ENCODE results near the gene SPNS2. TPM values are rescaled to one million over a fixed set of nuclear protein-coding genes. Genes with fewer than 3 reads are reported as not detected.

Gene SPNS2
- total RNA-seq, 1 donor from 2014 or later, result 0.34 TPM

DNA sequence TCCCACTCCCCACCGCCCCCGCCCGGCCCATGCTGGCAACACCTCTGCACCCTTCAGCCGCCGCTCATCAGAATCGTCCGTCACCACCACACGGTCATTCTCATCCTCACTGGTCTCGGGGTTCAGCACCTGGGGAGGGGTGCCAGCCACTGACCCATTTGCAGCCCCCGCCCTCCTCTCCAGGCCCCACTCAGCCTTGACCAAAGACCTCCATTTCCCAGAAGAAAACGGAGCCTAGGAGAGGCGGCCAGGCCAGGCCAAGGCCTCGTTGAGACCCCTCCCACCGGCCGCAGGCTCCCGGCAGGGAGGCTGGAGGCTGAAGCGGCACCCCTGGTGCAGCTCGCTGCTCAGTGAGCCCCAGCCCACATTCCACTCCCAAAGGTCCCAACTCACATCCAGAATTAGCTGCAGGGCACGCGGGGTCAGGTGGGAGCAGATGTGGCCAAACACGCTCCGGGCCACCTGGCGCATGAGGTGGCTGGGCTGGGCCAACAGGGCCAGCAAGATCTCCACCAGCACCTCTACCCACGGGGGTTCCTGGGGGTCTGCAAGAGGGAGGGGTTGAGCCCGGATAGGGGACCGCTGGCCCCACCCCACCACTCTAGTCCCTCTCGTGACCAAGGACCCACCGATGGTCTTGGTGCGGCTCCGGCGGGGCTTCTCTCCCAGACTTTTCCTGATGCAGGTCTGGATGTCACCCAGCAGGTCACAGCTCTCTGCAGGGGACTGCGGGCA, 46.7 kb downstream of the SPNS2 start:
- H3K4me2 ChIP-seq, result no peak overlapping the region
- DNase-seq (ENCODE audit: low spot score), result no peak
- Mint-ChIP-seq H3K9me3 (no peaks in the 10 kb centered on the region), H3K36me3 (no peaks in the 10 kb centered on the region), H3K4me3 (no peak overlapping the region), H3K27ac (no peak overlapping the region), H3K4me1 (no peaks in the 10 kb centered on the region), H3K27me3 (ENCODE audit: insufficient read depth, low read depth) (peaks cover 2% of the 10 kb centered on the region)
- no peaks in the 10 kb centered on the region for H3K79me2 ChIP-seq (ENCODE audit: low read depth)
- H3K4me1 ChIP-seq, result no peaks in the 10 kb centered on the region
- no peaks in the 10 kb centered on the region for H3F3A ChIP-seq (ENCODE audit: low read depth)
- no peak overlapping the region for H3K9ac ChIP-seq
- no peak overlapping the region for H3K27ac ChIP-seq
- H3K4me3 ChIP-seq, result no peak overlapping the region
- no peaks in the 10 kb centered on the region for H3K36me3 ChIP-seq
- H3K9me3 ChIP-seq (ENCODE audit: low read depth), result no peaks in the 10 kb centered on the region
- no peak for TF ChIP-seq EZH2phosphoT487 (IDR thresholded peaks at IDR 0.05)
- no peak for TF ChIP-seq EZH2 (IDR thresholded peaks at IDR 0.05)
- TF ChIP-seq, protein P1, sequence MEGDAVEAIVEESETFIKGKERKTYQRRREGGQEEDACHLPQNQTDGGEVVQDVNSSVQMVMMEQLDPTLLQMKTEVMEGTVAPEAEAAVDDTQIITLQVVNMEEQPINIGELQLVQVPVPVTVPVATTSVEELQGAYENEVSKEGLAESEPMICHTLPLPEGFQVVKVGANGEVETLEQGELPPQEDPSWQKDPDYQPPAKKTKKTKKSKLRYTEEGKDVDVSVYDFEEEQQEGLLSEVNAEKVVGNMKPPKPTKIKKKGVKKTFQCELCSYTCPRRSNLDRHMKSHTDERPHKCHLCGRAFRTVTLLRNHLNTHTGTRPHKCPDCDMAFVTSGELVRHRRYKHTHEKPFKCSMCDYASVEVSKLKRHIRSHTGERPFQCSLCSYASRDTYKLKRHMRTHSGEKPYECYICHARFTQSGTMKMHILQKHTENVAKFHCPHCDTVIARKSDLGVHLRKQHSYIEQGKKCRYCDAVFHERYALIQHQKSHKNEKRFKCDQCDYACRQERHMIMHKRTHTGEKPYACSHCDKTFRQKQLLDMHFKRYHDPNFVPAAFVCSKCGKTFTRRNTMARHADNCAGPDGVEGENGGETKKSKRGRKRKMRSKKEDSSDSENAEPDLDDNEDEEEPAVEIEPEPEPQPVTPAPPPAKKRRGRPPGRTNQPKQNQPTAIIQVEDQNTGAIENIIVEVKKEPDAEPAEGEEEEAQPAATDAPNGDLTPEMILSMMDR (IDR thresholded peaks at IDR 0.05), result no peak
- no peak overlapping the region for H2AFZ ChIP-seq (replicated peaks)
- H3K27me3 ChIP-seq, result no peaks in the 10 kb centered on the region
- no peaks in the 10 kb centered on the region for H4K20me1 ChIP-seq (ENCODE audit: low read depth)

DNA sequence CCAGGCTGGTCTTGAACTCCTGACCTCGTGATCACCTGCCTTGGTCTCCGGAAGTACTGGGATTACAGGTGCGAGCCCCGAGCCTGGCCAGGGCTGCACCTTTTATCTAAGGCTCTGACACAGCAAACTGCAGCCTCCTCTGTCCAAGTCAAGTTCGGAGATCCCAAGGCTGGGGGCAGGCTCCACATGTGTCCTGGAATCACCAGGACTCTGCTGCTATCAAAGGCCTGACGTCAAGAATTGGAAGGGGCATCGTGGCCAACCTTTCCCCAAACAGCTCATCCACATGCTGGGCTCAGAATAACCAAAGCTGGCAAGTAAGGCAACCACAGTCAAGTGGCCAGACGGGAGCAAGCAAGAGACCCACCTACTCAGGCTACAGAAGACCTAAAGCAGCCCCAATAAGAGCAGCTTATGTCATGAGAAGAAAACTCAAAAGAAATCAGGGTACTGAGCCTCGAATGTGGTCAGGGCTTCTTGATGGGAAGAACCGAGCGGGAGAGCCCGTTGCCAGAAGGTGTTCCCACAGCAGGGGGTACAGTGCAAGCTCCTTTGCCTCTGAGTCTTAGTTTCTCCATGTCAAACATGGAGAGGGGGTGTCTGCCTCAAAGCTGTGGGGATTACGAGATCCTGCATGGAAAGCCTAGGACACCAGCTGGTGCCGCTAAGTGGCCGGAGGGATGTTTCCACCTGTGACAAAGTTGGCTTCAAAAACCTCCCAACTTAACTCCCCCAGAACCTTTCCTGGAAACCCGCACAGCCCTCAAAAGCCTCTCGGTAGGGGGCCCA, 48.6 kb downstream of the SPNS2 start:
- Histone ChIP-seq H3K27me3 (no peaks in the 10 kb centered on the region), H3K9me3 (ENCODE audit: low read depth) (no peaks in the 10 kb centered on the region), H3K4me3 (no peak overlapping the region), H3K4me1 (no peaks in the 10 kb centered on the region), H4K20me1 (ENCODE audit: low read depth) (no peaks in the 10 kb centered on the region), H3K36me3 (no peaks in the 10 kb centered on the region), H3K4me2 (no peak overlapping the region), H3F3A (ENCODE audit: low read depth) (no peaks in the 10 kb centered on the region), H3K27ac (no peak overlapping the region), H3K79me2 (ENCODE audit: low read depth) (no peaks in the 10 kb centered on the region), H2AFZ (replicated peaks) (no peak overlapping the region), H3K9ac (no peak overlapping the region)
- H3K9me3 Mint-ChIP-seq, result no peaks in the 10 kb centered on the region
- TF ChIP-seq EZH2phosphoT487 (IDR thresholded peaks at IDR 0.05) (no peak), EZH2 (IDR thresholded peaks at IDR 0.05) (no peak)
- TF ChIP-seq, protein P1 (IDR thresholded peaks at IDR 0.05), result no peak
- H3K4me3 Mint-ChIP-seq, result no peak overlapping the region
- DNase-seq (ENCODE audit: low spot score), result no peak
- no peaks in the 10 kb centered on the region for H3K4me1 Mint-ChIP-seq
- peaks cover 5% of the 10 kb centered on the region for H3K27me3 Mint-ChIP-seq (ENCODE audit: insufficient read depth, low read depth)
- peaks cover 4% of the 10 kb centered on the region for H3K36me3 Mint-ChIP-seq
- no peak overlapping the region for H3K27ac Mint-ChIP-seq

GRCh38 chr17:4548061-4548461, 49.4 kb downstream of the SPNS2 start:
- TF ChIP-seq EZH2phosphoT487 (IDR thresholded peaks at IDR 0.05), result no peak
- TF ChIP-seq, protein P1 (IDR thresholded peaks at IDR 0.05), result no peak
- TF ChIP-seq EZH2 (IDR thresholded peaks at IDR 0.05), result no peak
- no peak for DNase-seq (ENCODE audit: low spot score)
- Histone ChIP-seq H3F3A (ENCODE audit: low read depth) (no peaks in the 10 kb centered on the region), H3K36me3 (no peaks in the 10 kb centered on the region), H3K9me3 (ENCODE audit: low read depth) (no peaks in the 10 kb centered on the region), H3K4me1 (no peaks in the 10 kb centered on the region), H4K20me1 (ENCODE audit: low read depth) (no peaks in the 10 kb centered on the region), H3K27ac (no peak overlapping the region), H3K79me2 (ENCODE audit: low read depth) (no peaks in the 10 kb centered on the region), H2AFZ (replicated peaks) (no peak overlapping the region), H3K9ac (no peak overlapping the region), H3K4me3 (no peak overlapping the region), H3K27me3 (no peaks in the 10 kb centered on the region), H3K4me2 (no peak overlapping the region)
- H3K27me3 Mint-ChIP-seq (ENCODE audit: insufficient read depth, low read depth), result peaks cover 5% of the 10 kb centered on the region
- H3K27ac Mint-ChIP-seq, result no peak overlapping the region
- no peaks in the 10 kb centered on the region for H3K4me1 Mint-ChIP-seq
- H3K36me3 Mint-ChIP-seq, result peaks cover 4% of the 10 kb centered on the region
- H3K9me3 Mint-ChIP-seq, result no peaks in the 10 kb centered on the region
- no peak overlapping the region for H3K4me3 Mint-ChIP-seq

Data from neural progenitor cell (in vitro differentiated cells).